NK-92 (cell line): ENCODE measurements around the gene GPR32.
"Not testable (repeated sequence)": the region's sequence is repeated elsewhere in the genome, so short reads cannot be mapped to it uniquely, and the experiment has no call there.

Experiments
- DNase-seq: peaks from one replicate; lab custom pipeline; 2025; ENCODE audit not compliant: unreplicated experiment; lab: John Stamatoyannopoulos, UW

GPR32 gene

DNA sequence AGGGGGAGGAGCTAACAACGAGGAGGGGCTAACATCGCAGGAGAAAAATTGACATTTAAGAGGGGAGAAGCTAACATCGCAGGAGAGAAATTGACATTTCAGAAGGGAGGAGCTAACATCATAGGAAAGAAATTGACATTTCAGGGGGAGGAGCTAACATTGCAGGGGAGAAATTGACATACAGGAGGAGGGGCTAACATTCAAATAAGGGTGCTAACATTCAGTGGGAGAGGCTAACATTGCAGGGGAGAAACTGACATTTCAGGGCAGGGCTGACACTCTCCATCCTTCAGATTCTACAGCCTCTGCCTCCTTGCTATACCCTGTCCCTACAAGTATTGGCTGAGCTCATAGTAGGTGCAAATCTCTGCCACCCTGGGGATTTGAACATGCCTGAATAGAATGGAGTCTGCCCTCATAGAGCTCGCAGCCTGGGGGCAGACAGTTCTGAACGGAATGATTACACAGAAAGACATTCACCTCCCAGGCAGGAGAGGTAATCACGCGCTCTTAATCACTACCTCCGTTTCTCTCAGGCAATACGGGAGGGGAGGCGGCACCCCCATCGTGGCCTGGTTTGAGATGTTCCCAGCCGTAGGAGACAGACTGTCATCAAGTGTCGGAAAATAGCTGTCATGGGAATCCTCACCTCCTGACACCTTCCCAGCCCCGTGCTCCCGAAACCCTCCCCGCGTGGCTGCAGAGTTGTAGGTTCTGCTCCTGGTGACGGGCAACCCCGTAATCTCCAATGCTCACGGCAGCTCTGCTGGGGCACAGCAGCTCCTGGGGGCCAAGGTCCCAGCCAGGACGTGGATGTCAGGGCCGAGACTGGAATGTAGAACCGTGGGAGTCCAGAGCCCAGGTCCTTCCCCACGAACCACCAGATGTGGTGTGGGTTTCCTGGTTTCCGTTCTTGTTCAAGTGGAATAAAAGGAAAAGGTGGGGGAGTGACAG, 9.5 kb downstream of the GPR32 start:
- no peak for DNase-seq

DNA sequence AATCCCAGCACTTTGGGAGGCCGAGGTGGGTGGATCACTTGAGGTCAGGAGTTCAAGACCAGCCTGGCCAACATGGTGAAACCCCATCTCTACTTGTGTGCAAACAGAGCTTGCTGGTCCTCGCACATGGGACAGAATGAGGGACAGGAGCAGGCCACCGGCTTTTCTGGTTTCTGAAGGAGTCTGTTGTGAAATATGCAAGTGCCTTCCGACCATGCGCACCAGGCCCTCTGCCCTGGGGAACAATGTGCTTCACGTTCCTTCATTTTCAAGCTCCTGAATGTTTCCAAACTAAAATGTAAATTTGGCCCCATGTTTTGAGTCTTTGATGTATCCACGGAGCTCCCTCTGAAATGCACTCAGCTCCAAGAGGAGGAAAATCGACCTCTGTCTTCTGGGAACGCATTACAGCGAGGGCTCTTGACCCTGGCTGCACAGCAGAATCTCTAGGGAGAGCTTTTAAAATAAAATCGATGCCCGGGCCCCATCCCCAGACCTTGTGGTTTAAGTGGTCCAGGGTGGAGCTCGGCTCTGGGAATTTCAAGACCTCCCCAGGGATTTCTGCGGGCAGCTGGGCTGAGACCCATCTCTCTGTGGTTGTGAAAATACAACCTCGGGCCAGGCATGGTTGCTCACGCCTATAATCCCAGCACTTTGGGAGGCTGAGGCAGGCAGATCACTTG, 10.6 kb downstream of the GPR32 start:
- no peak for DNase-seq

- not testable (repeated sequence) for DNase-seq
Observed at GRCh38 chr19:50783848-50784152, 13.5 kb downstream of the GPR32 start.

DNA sequence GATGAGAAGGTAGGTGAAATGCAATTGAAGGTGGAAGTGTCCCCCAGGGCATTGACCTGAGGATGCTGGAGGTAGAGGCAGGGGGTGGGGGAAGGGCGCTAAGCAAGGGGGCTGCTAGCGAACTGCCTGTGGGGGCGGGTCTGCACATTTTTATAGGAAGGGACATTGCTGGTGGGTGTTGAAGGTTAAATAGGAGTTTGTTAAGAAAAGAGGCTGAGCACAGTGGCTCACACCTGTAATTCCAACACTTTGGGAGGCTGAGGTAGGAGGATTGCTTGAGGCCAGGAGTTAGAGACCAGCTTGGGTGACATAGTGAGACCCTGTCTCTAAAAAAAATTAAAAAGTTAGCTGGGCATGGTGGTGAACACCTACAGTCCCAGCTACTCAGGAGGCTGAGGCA, 14.4 kb downstream of the GPR32 start:
- DNase-seq: no peak

DNA sequence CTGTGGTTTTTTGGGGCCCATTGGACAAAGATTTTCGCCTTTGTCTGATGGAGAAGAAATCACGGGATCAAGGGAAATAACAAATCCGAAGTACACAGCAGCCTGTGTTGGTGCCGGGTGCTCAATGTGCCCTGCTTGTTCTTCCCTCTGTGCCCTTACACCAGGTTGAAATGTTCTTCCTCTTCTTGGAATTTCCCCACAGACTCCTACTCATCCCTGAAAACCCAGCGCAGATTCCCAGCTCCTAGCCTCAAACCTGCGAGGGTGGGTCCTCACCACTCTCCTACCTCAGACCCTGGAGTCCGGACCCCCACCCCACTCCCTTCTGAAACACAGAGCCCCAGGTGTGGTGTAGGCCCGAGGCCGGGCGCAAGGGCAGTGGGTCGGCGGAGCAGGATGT, 15.1 kb downstream of the GPR32 start:
- DNase-seq: no peak

- no peak for DNase-seq
Observed at GRCh38 chr19:50790396-50790795, 20.1 kb downstream of the GPR32 start, which contains the start of gene ACP4. TSS of gene ACP4 (plus strand) at chr19:50790415. CDS start at chr19:50790415, 0 bp downstream.

DNA sequence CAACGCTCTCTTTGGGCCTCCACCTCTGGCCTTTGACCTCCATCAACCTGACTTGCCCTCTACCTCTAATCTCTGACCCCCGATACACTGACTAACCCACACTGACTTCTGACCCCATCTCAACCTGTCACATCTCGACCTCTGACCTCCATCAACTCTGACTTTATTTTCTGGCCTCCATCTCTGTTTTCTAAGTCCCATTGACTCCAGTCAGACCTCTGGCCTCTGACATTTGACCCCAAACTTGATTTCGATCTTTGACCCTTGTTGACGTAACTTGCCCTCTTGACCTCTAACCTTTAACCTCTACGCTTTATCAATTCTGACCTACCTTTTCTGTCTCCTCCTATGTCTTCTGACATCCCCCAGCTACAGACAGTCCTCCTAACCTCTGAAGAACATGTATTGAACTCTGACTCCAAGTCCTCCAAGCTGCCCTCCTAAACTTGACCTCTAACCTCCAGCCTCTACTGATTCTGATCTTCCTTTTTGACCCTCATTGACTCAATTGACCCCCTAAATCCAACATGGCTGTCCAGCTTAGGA, 20.7 kb downstream of the GPR32 start:
- DNase-seq: no peak

GRCh38 chr19:50791594-50792271, 21.5 kb downstream of the GPR32 start:
- no peak for DNase-seq

DNA sequence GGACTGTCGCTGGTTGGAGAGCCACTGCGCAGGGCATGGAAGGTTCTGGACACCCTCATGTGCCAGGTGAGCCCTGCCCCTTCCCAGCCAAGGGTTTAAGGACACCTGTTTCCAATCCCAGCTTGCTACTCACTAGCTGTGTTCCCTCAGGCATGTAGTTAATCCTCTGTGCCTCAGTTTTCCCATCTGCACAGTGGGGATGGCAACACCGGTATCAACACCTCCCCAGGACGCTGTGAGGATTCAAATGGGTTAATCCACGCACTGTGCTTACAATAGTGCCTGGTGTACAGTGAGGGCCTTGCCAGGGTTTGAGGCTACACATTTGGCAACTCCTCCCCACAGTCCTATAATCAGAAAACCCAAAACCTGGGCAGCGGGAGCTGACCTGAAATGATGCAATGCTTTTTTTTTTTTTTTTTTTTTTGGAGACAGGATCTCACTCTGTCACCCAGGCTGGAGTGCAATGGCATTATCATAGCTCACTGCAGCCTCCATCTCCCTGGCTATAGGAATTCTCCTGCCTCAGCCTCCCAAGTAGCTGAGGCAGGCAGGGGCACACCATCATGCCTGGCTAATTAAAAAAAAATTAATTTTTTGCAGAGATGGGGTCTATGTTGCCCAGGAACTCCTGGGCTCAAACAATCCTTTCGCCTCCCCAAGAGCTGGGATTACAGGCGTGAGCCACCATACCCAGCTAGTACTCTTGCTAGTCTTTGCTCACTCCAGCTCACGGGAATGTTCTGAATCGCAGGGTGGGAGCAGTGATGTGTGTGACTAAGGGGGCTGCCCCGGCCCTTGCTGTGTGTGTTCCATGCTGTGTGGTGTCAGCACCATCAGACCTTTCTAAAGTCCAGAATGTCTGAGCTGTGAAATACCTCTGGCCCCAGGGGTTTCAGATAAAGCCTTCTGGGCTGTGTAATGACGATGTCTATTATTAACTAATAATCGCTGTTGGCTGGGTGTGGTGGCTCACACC, 22.3 kb downstream of the GPR32 start:
- DNase-seq: no peak

GRCh38 chr19:50793558-50794065, 23.3 kb downstream of the GPR32 start:
- no peak for DNase-seq

- no peak for DNase-seq
Observed at GRCh38 chr19:50794074-50794875, 24.0 kb downstream of the GPR32 start.

GRCh38 chr19:50794876-50795663, 24.8 kb downstream of the GPR32 start:
- DNase-seq: no peak

- no peak for DNase-seq
Observed at GRCh38 chr19:50795664-50796073, 25.4 kb downstream of the GPR32 start.

DNA sequence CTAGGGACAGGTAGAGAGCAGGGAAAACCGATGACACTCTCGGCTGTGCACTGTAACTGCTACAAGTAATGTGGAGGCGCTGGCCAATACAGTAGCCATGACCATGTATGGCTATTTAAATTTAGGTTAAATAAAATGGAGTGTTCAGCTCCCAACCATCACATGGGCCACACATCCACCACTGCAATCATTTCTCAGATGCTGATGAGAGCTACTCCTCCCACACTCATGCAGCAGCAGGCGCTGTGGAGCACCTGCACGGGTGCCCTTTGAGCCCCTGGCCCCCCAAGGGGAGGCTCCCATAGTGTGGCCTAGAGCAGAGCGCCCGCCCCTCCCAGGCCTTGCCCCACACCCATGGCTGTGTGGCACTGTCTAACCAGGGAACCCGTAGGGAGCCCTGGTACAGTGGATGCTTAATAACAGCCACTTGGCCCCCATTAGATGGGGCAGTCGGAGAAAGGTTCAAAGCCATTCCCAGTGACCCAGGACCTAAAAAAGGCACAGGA, 25.9 kb downstream of the GPR32 start:
- DNase-seq: no peak

DNA sequence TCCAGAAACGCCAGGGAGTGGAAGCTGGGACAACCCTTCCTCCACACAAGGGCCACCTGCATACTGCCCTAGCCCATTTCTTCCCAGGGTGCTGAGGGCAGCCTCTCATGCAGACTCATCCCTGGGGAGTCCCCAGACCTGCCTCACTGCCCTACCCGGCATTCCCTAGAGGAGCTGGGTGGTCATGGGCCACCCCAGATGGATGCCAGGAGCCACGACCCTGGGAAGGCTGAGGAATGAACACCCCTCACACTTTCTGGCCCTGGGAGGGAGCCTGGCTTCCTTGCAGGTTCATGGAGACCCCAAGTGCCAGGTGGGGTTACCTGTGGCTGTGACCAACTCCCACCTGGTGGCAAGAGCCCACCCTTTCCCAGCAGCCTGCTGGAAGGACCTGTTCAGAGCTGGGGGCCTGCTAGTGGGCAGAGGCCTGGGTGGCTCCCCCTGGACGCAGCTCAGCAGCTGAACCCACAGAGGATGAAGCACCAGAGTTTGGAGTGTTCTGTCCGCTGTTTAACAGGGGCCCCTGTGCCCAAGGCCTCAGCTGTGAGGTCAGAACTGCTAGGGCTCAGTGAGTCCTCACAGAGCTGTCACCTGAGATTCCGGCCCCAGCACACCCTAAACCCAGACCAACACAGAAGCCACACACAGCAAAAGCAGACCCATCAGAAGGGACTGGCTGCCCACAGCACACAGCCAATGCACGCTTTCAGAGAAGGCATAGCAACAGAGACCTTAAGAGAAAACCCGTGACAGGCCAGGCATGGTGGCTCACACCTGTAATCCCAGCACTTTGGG, 26.6 kb downstream of the GPR32 start:
- no peak for DNase-seq

DNA sequence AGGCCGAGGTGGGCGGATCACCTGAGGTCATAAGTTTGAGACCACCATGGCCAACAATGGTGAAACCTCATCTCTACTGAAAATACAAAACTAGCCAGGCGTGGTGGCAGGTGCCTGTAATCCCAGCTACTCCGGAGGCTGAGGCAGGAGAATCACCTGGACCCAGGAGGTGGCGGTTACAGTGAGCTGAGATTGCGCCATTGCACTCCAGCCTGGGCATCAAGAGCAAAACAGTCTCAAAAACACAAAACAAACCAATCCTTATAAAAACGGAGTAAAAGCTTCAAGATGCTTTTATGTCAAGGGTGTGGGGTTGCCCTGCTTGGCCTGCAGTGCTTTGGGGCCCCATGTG, 27.1 kb downstream of the GPR32 start:
- DNase-seq: no peak

- DNase-seq: no peak
Observed at GRCh38 chr19:50797781-50798658, 27.8 kb downstream of the GPR32 start.
